Ovary (tissue), 9 donors: Measurements from ENCODE around the gene UTP4. TPM values are rescaled to one million over a fixed set of nuclear protein-coding genes. Genes with fewer than 3 reads are reported as not detected.
A peak's percentile ranks its signal among the peaks of the same experiment; 100 is the strongest.

Source experiments
- DNase-seq, 5 donors: peaks; one replicate each; pipeline ENCODE4 v3.0.0-alpha.2; 2019 to 2020
- H3K27ac ChIP-seq, 2 donors: fragments of 200-600 bp; one replicate each; pipeline versions ENCODE4 v1.5.1 to v1.8.0; 2019 to 2022
- H3K27me3 ChIP-seq: fragments of 200-600 bp; one replicate; pipeline ENCODE4 v1.8.0; 2022
- H3K36me3 ChIP-seq: fragments of 200-600 bp; sonication (generic); one replicate; pipeline ENCODE4 v1.5.1; 2019
- H3K4me1 ChIP-seq: one replicate; pipeline ENCODE4 v1.8.1; 2013; ENCODE audit warnings: mild to moderate bottlenecking, moderate library complexity; ENCODE audit not compliant: insufficient read depth
- H3K4me3 ChIP-seq: fragments of 200-600 bp; sonication (generic); one replicate; pipeline ENCODE4 v1.5.1; 2017
- H3K9me3 ChIP-seq, 2 donors: fragments of 200-600 bp in 1 of 2; sonication (generic) in 1 of 2; one replicate each; pipeline versions ENCODE4 v1.5.1 to v1.8.1; 2013 to 2019; ENCODE audit warnings: mild to moderate bottlenecking in 1 of 2, moderate library complexity in 1 of 2
- EP300 ChIP-seq: sonication (generic); formaldehyde crosslinking; IDR thresholded peaks from one replicate; pipeline ENCODE4 v1.6.1; 2017; ENCODE audit warnings: antibody characterized with exemption
- POLR2A ChIP-seq: fragments of 450-650 bp; IDR thresholded peaks from one replicate; pipeline ENCODE4 v1.6.1; 2017; ENCODE audit warnings: antibody characterized with exemption, mild to moderate bottlenecking, moderate library complexity
- WGBS, 3 donors: extraction: QIAGEN DNeasy Blood & Tissue Kit in 1 of 3; methylation state at CpG; one replicate each; pipeline versions ENCODE4 v1.1.5 to v1.1.7; 2013 to 2017; 5-methylcytosine and 5-hydroxymethylcytosine counted together
- intact Hi-C, 4 donors: fragments of 100-400 bp; cut with DNase I; formaldehyde crosslinking; loops; one replicate each; pipeline versions ENCODE4 v1.11.0 to v1.15.1; 2022 to 2023
- polyA plus RNA-seq, 2 donors: library from polyadenylated mRNA; stranded (reverse); fragments of 200-250 nt in 1 of 2; fragments of 350-450 nt in 1 of 2; fragmentation: Illumina TruSeq in 1 of 2; extraction: RNeasy Lipid Tissue Mini Kit (QIAGEN cat#74804) in 1 of 2; gene quantifications; one replicate each; pipeline ENCODE4 v1.2.3, GENCODE V29; 2013 to 2014
- total RNA-seq, 7 donors: library from RNA; depleted of rRNA in 2 of 7; stranded (reverse); fragments of >200 nt in 2 of 7; fragmentation: NEBNext Ultra II Directional in 3 of 7; extraction: Animal tissue kit (Norgen Biotek cat#: 25700) in 3 of 7; gene quantifications; one replicate each; pipeline versions ENCODE4 v1.1.0 to v1.2.4, GENCODE V29; 2016 to 2023
- TF ChIP-seq, protein P1 (sequence below), 3 donors: fragments of 450-650 bp in 2 of 3; fragments of 200-600 bp in 1 of 3; IDR thresholded peaks; one replicate each; pipeline versions ENCODE4 v1.5.1 to v1.8.0; 2016 to 2022; ENCODE audit warnings: antibody characterized with exemption in 3 of 3, mild to moderate bottlenecking in 1 of 3
- donor health status: DM: no; HTN: no; CAD: no; lungs with moderate emphysema.
- donor health status: DM: no; HTN: no; CAD: no.
- donor health status: Bipolar disorder and iron deficiency.
- donor health status: DM: yes; HTN: yes; CAD: no.
- donor health status: DM: no; HTN: no; CAD: no.
- donor health status: DM: yes; HTN: yes; CAD: no.

Gene UTP4
- total and polyA plus RNA-seq, 9 donors = 13.8 to 52.4 (median 40.2) TPM

DNA sequence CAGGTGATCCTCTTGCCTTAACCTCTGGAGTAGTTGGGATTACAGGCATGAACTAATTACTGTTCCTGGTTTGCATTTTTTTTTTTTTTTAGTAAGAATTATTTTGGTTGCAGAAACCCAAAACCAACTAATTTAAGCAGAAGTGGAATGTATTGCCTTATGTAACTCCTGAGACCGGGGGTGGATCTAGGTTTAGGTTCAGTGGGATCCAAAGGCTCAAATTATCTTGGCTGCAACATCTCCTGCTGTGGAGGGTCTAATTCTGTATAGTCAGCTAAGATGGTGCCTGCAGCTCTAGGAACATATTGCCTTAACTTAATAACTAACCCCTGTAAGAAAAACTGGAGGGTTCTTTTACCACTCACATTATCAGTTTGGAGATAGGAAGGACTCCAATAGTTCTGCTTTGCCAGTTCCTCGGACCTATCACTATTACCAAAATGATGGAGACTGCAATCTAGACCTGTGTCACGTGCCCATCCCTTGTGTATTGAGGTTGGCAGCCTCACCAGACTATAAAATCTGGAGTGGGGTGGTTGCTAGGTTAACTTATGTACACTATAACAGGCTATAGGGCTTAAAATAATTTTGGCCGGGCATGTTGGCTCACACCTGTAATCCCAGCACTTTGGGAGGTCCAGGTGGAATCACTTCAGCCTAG is 63.0 kb downstream of the UTP4 start:
- Histone ChIP-seq H3K4me1 (peaks cover 19% of the 10 kb centered on the region), H3K27ac (no peak overlapping the region), H3K4me3 (no peak overlapping the region), H3K36me3 (no peaks in the 10 kb centered on the region), H3K9me3 (no peaks in the 10 kb centered on the region), H3K27me3 (no peaks in the 10 kb centered on the region)
- 48 to 53% (median 49%) methylated on average over 4 of the region's 4 CpGs for WGBS, 3 donors
- intact Hi-C loops = no loop called here
- no peak for DNase-seq
- TF ChIP-seq, protein P1, sequence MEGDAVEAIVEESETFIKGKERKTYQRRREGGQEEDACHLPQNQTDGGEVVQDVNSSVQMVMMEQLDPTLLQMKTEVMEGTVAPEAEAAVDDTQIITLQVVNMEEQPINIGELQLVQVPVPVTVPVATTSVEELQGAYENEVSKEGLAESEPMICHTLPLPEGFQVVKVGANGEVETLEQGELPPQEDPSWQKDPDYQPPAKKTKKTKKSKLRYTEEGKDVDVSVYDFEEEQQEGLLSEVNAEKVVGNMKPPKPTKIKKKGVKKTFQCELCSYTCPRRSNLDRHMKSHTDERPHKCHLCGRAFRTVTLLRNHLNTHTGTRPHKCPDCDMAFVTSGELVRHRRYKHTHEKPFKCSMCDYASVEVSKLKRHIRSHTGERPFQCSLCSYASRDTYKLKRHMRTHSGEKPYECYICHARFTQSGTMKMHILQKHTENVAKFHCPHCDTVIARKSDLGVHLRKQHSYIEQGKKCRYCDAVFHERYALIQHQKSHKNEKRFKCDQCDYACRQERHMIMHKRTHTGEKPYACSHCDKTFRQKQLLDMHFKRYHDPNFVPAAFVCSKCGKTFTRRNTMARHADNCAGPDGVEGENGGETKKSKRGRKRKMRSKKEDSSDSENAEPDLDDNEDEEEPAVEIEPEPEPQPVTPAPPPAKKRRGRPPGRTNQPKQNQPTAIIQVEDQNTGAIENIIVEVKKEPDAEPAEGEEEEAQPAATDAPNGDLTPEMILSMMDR (IDR thresholded peaks at IDR 0.05) = no peak
- TF ChIP-seq POLR2A (no peak), EP300 (no peak)

DNA sequence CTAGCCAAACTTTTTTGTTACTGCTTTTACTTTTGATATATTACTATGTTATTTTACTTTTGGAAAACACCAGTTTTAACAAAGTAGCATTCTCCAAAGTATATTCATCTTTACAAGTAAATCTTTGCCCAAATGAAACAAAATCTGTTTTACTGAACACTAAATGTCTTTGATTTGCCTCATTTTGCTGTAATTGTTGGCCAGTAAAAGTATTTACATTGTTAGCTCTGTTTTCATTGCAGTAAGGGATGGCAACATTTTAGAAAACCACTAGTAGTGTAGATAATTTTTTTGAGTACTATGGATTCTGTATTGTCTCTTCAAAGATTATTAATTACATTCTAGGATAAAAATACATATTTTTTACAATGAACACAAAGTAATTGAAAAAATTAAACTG is 65.1 kb downstream of the UTP4 start:
- Histone ChIP-seq H3K36me3 (no peaks in the 10 kb centered on the region), H3K9me3 (no peaks in the 10 kb centered on the region), H3K27me3 (no peaks in the 10 kb centered on the region), H3K4me3 (no peak overlapping the region), H3K27ac (peak overlapping the region in 1 of 2 donors; percentile 33), H3K4me1 (peaks cover 16% of the 10 kb centered on the region)
- DNase-seq = no peak
- intact Hi-C loops = no loop called here
- TF ChIP-seq POLR2A = no peak
- TF ChIP-seq EP300 = no peak
- TF ChIP-seq, protein P1 (IDR thresholded peaks at IDR 0.05) = no peak

DNA sequence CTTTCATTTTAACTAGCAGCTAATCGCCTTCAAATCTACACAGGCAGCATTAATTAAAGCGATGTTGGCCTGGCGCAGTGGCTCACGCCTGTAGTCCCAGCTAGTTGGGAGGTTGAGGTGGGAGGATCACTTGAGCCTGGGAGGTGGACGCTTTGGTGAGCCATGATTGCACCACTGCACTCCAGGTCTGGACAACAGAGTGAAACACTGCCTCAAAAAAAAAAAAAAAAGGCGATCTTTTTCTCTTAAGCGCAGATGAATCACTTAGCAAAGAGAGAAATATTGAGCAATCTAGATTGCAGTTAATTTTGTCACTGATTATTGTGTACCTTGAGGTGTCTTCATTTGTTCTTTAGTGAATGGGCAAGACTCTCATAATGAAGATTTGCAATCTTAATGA is 66.9 kb downstream of the UTP4 start:
- intact Hi-C loops = no loop called here
- Histone ChIP-seq H3K4me1 (peaks cover 16% of the 10 kb centered on the region), H3K4me3 (no peak overlapping the region), H3K9me3 (no peaks in the 10 kb centered on the region), H3K36me3 (no peaks in the 10 kb centered on the region), H3K27me3 (no peaks in the 10 kb centered on the region), H3K27ac (no peak overlapping the region)
- WGBS, 3 donors = 70 to 89% (median 78%) methylated on average over 7 of the region's 7 CpGs
- peak in 3 of 5 donors; percentile 30 to 76 (median 45) for DNase-seq
- no peak for TF ChIP-seq POLR2A
- TF ChIP-seq, protein P1 (IDR thresholded peaks at IDR 0.05) = no peak
- no peak for TF ChIP-seq EP300

DNA sequence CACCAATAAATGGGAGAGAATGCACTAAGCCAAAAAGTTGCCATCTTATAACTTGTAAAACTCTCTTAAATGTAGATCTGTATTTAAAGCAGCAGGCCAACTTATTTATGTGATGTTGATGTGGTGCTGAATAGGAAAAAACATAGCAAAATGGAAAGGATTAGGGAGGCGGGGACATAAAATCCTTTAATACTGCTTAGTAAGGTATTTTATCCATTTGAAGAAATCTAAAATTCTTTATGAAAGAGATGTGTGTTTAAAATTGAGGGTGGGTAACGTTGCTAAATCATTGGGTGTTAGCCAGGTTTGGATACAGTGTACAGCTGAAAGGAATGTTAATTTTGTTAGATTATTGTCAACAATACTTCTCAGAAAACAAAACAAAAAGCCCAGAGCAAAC is 68.8 kb downstream of the UTP4 start:
- Histone ChIP-seq H3K4me1 (peaks cover 12% of the 10 kb centered on the region), H3K27ac (peak overlapping the region in 1 of 2 donors; percentile 23), H3K27me3 (no peaks in the 10 kb centered on the region), H3K36me3 (no peaks in the 10 kb centered on the region), H3K9me3 (no peaks in the 10 kb centered on the region), H3K4me3 (no peak overlapping the region)
- no peak for DNase-seq
- TF ChIP-seq EP300 (no peak), POLR2A (no peak)
- TF ChIP-seq, protein P1 (IDR thresholded peaks at IDR 0.05) = no peak
- 23 to 39% (median 27%) methylated on average over 2 of the region's 2 CpGs for WGBS, 3 donors
- intact Hi-C loops = no loop called here
